PFSK-1 (cell line): ENCODE results near the gene BAIAP2L1.

Experiments used
- FOXP2 ChIP-seq: optimal IDR thresholded peaks from 2 replicates; pipeline ENCODE3; 2011; ENCODE audit warnings: borderline replicate concordance, control low read depth, inconsistent platforms; ENCODE audit not compliant: insufficient read depth; ENCODE audit errors: extremely low read length, extremely low read depth
- POLR2AphosphoS5 ChIP-seq: IDR thresholded peaks from 2 replicates; pipeline ENCODE4 v1.6.1; 2012; ENCODE audit warnings: low read depth, mild to moderate bottlenecking, control low read depth, low read length, moderate library complexity
- REST ChIP-seq, 2 experiments: IDR thresholded peaks; 2 replicates each; pipeline versions ENCODE4 v1.6.1 to v1.8.0; 2011 to 2012; ENCODE audit warnings: low read depth in 2 of 2, low read length in 2 of 2, control low read depth in 1 of 2, inconsistent platforms in 1 of 2, mild to moderate bottlenecking in 1 of 2, moderate library complexity in 1 of 2; ENCODE audit not compliant: insufficient read depth in 1 of 2
- SIN3A ChIP-seq: IDR thresholded peaks from 2 replicates; pipeline ENCODE4 v1.6.1; 2012; ENCODE audit warnings: mild to moderate bottlenecking, low read length, moderate library complexity, borderline replicate concordance; ENCODE audit not compliant: insufficient read depth
- TAF1 ChIP-seq: IDR thresholded peaks from 2 replicates; pipeline ENCODE4 v1.6.1; 2012; ENCODE audit warnings: low read length, control low read depth, borderline replicate concordance; ENCODE audit not compliant: insufficient read depth

The BAIAP2L1 gene

GRCh38 chr7:98352621-98353020 is 48.3 kb downstream of the BAIAP2L1 start:
- no peak for TF ChIP-seq FOXP2
- no peak for TF ChIP-seq TAF1
- no peak for TF ChIP-seq POLR2AphosphoS5
- no peak for TF ChIP-seq SIN3A
- TF ChIP-seq REST (IDR thresholded peaks at IDR 0.05; ENCODE audit: insufficient read depth in 1 of 2, low read depth in 2 of 2, low read length in 2 of 2) = no peak

DNA sequence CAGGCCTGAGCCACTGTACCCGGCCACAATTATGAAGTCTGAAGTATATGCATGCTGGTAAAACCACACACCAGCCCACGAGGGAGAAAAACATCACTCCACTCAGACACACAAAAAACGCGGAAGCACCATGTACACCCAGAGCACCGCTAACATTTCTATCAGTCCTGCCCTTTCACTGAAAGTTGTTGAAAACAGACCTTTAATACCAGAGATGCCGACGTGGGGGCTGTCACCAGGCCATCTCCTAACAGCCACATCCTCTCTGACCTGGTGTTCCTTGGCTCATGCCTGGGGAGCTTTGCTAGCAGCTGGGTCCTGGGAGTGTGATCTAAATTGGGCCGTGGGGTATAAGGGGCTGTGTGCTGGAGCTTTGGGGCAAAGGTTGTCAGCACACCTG is 49.8 kb downstream of the BAIAP2L1 start:
- TF ChIP-seq POLR2AphosphoS5 = no peak

- TF ChIP-seq TAF1 (no peak), REST (IDR thresholded peaks at IDR 0.05; ENCODE audit: insufficient read depth in 1 of 2, low read depth in 2 of 2, low read length in 2 of 2) (no peak), SIN3A (no peak)
Observed at GRCh38 chr7:98348726-98349474, 52.0 kb downstream of the BAIAP2L1 start.

- TF ChIP-seq FOXP2 (no peak), POLR2AphosphoS5 (no peak), TAF1 (no peak), SIN3A (no peak), REST (IDR thresholded peaks at IDR 0.05; ENCODE audit: insufficient read depth in 1 of 2, low read depth in 2 of 2, low read length in 2 of 2) (no peak)
Observed at GRCh38 chr7:98346515-98347069, 54.3 kb downstream of the BAIAP2L1 start.

- TF ChIP-seq SIN3A (no peak), REST (IDR thresholded peaks at IDR 0.05; ENCODE audit: insufficient read depth in 1 of 2, low read depth in 2 of 2, low read length in 2 of 2) (no peak), TAF1 (no peak), POLR2AphosphoS5 (no peak)
Observed at GRCh38 chr7:98341106-98341505, 59.8 kb downstream of the BAIAP2L1 start.
